Neural cell (in vitro differentiated cells): ENCODE results near the gene VEGFB. TPM values are rescaled to one million over a fixed set of nuclear protein-coding genes. Genes with fewer than 3 reads are reported as not detected.

Source experiments
- H2AFZ ChIP-seq: fragments of 200-600, 300-800 bp; sonication (generic), shearing (Covaris generic); 2 replicates; pipeline ENCODE4 v1.6.0; 2014; ENCODE audit warnings: low read depth, mild to moderate bottlenecking, antibody characterized with exemption, low read length, moderate library complexity
- H3F3A ChIP-seq: fragments of 200-600 bp; shearing (Covaris generic); 2 replicates; pipeline ENCODE4 v1.6.1; 2016; ENCODE audit warnings: mild to moderate bottlenecking, moderate library complexity, mixed read lengths, antibody characterized with exemption, low read length; ENCODE audit not compliant: insufficient read depth, poor library complexity, severe bottlenecking
- H3K27ac ChIP-seq: fragments of 200-600, 300-800 bp; sonication (generic), shearing (Covaris generic); 2 replicates; pipeline ENCODE4 v1.5.1; 2014; ENCODE audit warnings: mild to moderate bottlenecking, low read length, moderate library complexity
- H3K27me3 ChIP-seq: fragments of 300-800, 200-600 bp; sonication (generic), shearing (Covaris generic); 2 replicates; pipeline ENCODE4 v1.6.0; 2014; ENCODE audit warnings: mild to moderate bottlenecking, low read depth, low read length, moderate library complexity; ENCODE audit not compliant: insufficient read depth
- H3K36me3 ChIP-seq: fragments of 300-800, 200-600 bp; sonication (generic), shearing (Covaris generic); 2 replicates; pipeline ENCODE4 v1.5.1; 2014; ENCODE audit warnings: mild to moderate bottlenecking, antibody characterized with exemption, low read length, moderate library complexity; ENCODE audit not compliant: insufficient read depth
- H3K4me2 ChIP-seq: fragments of 300-800, 200-600 bp; sonication (generic), shearing (Covaris generic); 2 replicates; pipeline ENCODE4 v1.6.0; 2014; ENCODE audit warnings: mild to moderate bottlenecking, low read length
- H3K4me3 ChIP-seq: fragments of 300-800, 200-600 bp; sonication (generic), shearing (Covaris generic); 2 replicates; pipeline ENCODE4 v1.5.1; 2014; ENCODE audit warnings: mild to moderate bottlenecking, low read length, moderate library complexity
- H3K79me2 ChIP-seq: fragments of 200-600 bp; shearing (Covaris generic); replicated peaks from 2 replicates; pipeline ENCODE4 v1.6.0; 2014; ENCODE audit warnings: mild to moderate bottlenecking, low read length, moderate library complexity; ENCODE audit not compliant: insufficient read depth
- H3K9ac ChIP-seq: fragments of 300-800, 200-600 bp; sonication (generic), shearing (Covaris generic); 2 replicates; pipeline ENCODE4 v1.6.1; 2016; ENCODE audit warnings: mild to moderate bottlenecking, low read length, mixed read lengths
- H3K9me2 ChIP-seq: fragments of 200-600 bp; shearing (Covaris generic); 2 replicates; pipeline ENCODE4 v1.6.1; 2016; ENCODE audit warnings: mild to moderate bottlenecking, low read length, mixed read lengths; ENCODE audit not compliant: insufficient read depth
- H3K9me3 ChIP-seq: fragments of 200-600, 300-800 bp; sonication (generic), shearing (Covaris generic); 2 replicates; pipeline ENCODE4 v1.6.1; 2016; ENCODE audit warnings: mild to moderate bottlenecking, mixed run types, low read length, moderate library complexity, mixed read lengths
- H4K20me1 ChIP-seq: fragments of 200-600 bp; shearing (Covaris generic); 2 replicates; pipeline ENCODE4 v1.6.1; 2016; ENCODE audit warnings: mild to moderate bottlenecking, mixed run types; ENCODE audit not compliant: insufficient read depth
- CTCF ChIP-seq: fragments of 450-650 bp; IDR thresholded peaks from 2 replicates; pipeline ENCODE4 v1.5.1; 2014; ENCODE audit warnings: antibody characterized with exemption, mild to moderate bottlenecking, moderate library complexity; ENCODE audit not compliant: poor library complexity, severe bottlenecking
- EP300 ChIP-seq: fragments of 450-650 bp; conservative IDR thresholded peaks from 2 replicates; pipeline ENCODE4 v1.6.1; 2014; ENCODE audit warnings: antibody characterized with exemption, mild to moderate bottlenecking, moderate library complexity; ENCODE audit not compliant: poor library complexity, severe bottlenecking
- EZH2 ChIP-seq: fragments of 200-600, 300-800 bp; shearing (Covaris generic), sonication (generic); IDR thresholded peaks from 2 replicates; pipeline ENCODE4 v1.6.1; 2014; ENCODE audit warnings: antibody characterized with exemption, low read length, borderline replicate concordance, mild to moderate bottlenecking; ENCODE audit not compliant: insufficient read depth, poor library complexity, severe bottlenecking
- MXI1 ChIP-seq: fragments of 450-650 bp; conservative IDR thresholded peaks from 2 replicates; pipeline ENCODE4 v1.6.1; 2014; ENCODE audit warnings: antibody characterized with exemption, mild to moderate bottlenecking; ENCODE audit not compliant: poor library complexity, severe bottlenecking
- POLR2AphosphoS5 ChIP-seq: IDR thresholded peaks from 2 replicates; pipeline ENCODE4 v1.6.1; 2012
- RAD21 ChIP-seq: fragments of 450-650 bp; conservative IDR thresholded peaks from 2 replicates; pipeline ENCODE4 v1.6.1; 2014; ENCODE audit warnings: antibody characterized with exemption, mild to moderate bottlenecking, moderate library complexity
- SMC3 ChIP-seq: fragments of 450-650 bp; conservative IDR thresholded peaks from 2 replicates; pipeline ENCODE4 v1.6.1; 2014; ENCODE audit warnings: antibody characterized with exemption, mild to moderate bottlenecking, moderate library complexity; ENCODE audit not compliant: poor library complexity
- TAF1 ChIP-seq: IDR thresholded peaks from 2 replicates; pipeline ENCODE4 v1.6.1; 2012; ENCODE audit warnings: low read depth
- polyA plus RNA-seq: library from polyadenylated mRNA; depleted of rRNA; stranded (reverse); fragments of >200 nt; gene quantifications from 2 replicates; pipeline ENCODE4 v1.2.3, GENCODE V29; 2014
- TF ChIP-seq, protein P1 (sequence below): IDR thresholded peaks from 2 replicates; pipeline ENCODE4 v1.6.1; 2012; ENCODE audit warnings: borderline replicate concordance

The VEGFB gene
- polyA plus RNA-seq, 1 donor from 2014 or later: 4.8 TPM

DNA sequence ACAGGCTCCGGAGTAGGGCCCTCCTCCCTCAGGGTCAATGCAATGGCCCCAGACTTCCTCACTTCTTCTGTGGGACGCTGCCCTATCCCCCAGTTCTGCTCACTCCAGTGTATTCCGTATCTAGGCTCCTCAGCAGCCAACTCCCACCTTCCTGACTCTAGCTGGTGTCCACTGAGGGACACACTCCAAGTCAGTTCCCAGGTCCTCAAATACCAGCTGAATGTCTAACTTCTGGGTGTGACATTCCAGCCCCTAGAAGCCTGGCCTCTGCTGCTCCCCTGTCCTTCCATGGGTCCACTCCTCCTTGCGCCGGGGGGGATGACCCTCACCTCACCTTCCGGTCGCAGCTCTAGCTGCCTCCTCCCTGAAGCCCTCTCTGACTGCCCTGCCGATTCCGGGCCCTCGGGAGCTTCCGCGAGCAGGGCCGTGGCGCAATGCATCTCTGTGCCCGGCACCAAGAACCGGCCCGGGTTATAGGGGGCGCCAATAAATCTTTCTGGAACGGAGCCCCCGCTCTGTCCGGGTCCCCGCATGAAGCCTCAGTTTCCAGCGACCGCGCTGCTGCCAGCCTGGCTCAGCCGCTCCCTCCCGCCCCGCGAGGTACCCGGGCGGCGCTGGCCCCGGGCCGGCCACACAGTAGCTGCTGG is 34.6 kb downstream of the VEGFB start:
- no peaks in the 10 kb centered on the region for H3K36me3 ChIP-seq
- H3K9me2 ChIP-seq: no peaks in the 10 kb centered on the region

GRCh38 chr11:64269540-64270220 is 35.3 kb downstream of the VEGFB start:
- Histone ChIP-seq H3K9ac (peak overlapping the region; percentile 87), H2AFZ (peak overlapping the region; percentile 45), H4K20me1 (no peaks in the 10 kb centered on the region), H3K36me3 (no peaks in the 10 kb centered on the region), H3K4me2 (peak overlapping the region; percentile 97), H3K9me3 (no peaks in the 10 kb centered on the region), H3K27me3 (no peaks in the 10 kb centered on the region), H3K9me2 (no peaks in the 10 kb centered on the region), H3K4me3 (peak overlapping the region; percentile 96), H3K27ac (peak overlapping the region; percentile 87), H3K79me2 (no peaks in the 10 kb centered on the region), H3F3A (peaks cover 6% of the 10 kb centered on the region)
- peak; percentile 70 for TF ChIP-seq RAD21
- TF ChIP-seq, protein P1, sequence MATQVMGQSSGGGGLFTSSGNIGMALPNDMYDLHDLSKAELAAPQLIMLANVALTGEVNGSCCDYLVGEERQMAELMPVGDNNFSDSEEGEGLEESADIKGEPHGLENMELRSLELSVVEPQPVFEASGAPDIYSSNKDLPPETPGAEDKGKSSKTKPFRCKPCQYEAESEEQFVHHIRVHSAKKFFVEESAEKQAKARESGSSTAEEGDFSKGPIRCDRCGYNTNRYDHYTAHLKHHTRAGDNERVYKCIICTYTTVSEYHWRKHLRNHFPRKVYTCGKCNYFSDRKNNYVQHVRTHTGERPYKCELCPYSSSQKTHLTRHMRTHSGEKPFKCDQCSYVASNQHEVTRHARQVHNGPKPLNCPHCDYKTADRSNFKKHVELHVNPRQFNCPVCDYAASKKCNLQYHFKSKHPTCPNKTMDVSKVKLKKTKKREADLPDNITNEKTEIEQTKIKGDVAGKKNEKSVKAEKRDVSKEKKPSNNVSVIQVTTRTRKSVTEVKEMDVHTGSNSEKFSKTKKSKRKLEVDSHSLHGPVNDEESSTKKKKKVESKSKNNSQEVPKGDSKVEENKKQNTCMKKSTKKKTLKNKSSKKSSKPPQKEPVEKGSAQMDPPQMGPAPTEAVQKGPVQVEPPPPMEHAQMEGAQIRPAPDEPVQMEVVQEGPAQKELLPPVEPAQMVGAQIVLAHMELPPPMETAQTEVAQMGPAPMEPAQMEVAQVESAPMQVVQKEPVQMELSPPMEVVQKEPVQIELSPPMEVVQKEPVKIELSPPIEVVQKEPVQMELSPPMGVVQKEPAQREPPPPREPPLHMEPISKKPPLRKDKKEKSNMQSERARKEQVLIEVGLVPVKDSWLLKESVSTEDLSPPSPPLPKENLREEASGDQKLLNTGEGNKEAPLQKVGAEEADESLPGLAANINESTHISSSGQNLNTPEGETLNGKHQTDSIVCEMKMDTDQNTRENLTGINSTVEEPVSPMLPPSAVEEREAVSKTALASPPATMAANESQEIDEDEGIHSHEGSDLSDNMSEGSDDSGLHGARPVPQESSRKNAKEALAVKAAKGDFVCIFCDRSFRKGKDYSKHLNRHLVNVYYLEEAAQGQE: no peak
- TF ChIP-seq EZH2: no peak
- peak; percentile 76 for TF ChIP-seq POLR2AphosphoS5
- peak; percentile 71 for TF ChIP-seq MXI1
- TF ChIP-seq TAF1: peak; percentile 49
- TF ChIP-seq EP300: peak; percentile 39
- TF ChIP-seq SMC3: peak; percentile 70
- TF ChIP-seq CTCF: peak; percentile 62

More for the DNA sequence above, 34.6 kb downstream of the VEGFB start:
- Histone ChIP-seq H2AFZ (peak overlapping the region; percentile 45), H3K4me3 (peak overlapping the region; percentile 96), H3K4me2 (peak overlapping the region; percentile 89), H3K9ac (peak overlapping the region; percentile 87), H4K20me1 (no peaks in the 10 kb centered on the region), H3F3A (peaks cover 6% of the 10 kb centered on the region), H3K9me3 (no peaks in the 10 kb centered on the region), H3K27ac (peak overlapping the region; percentile 87), H3K79me2 (no peaks in the 10 kb centered on the region), H3K27me3 (no peaks in the 10 kb centered on the region)
- no peak for TF ChIP-seq TAF1
- TF ChIP-seq POLR2AphosphoS5: no peak
